GM21717 (cell line): ENCODE results near the gene EPHB1.

Experiments
- ATAC-seq: cut with Tn5 transposase; IDR thresholded peaks from one replicate; pipeline ENCODE4 v1.9.1; 2021; ENCODE audit warnings: mild to moderate bottlenecking, moderate library complexity; ENCODE audit not compliant: unreplicated experiment

Gene EPHB1

DNA sequence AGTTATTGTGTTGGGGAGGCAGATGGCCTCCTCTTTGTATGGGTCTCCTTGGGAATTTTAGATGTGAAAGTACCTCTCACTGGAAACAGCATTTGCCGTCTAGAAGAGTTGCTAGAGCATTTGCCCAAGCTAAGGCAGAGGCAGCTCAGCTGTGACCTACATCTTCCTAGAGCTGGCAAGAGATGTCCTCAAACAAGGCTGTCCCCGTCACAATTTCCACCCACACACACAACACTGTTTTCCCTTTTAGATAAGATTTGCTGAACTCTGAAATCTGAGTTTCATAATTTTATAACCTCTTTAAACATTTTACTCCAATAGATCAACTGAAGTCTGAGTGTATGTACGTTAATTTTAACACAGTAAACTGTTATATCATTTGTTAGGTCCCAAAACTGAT lies 352.6 kb downstream of the EPHB1 start:
- ATAC-seq, result no peak

DNA sequence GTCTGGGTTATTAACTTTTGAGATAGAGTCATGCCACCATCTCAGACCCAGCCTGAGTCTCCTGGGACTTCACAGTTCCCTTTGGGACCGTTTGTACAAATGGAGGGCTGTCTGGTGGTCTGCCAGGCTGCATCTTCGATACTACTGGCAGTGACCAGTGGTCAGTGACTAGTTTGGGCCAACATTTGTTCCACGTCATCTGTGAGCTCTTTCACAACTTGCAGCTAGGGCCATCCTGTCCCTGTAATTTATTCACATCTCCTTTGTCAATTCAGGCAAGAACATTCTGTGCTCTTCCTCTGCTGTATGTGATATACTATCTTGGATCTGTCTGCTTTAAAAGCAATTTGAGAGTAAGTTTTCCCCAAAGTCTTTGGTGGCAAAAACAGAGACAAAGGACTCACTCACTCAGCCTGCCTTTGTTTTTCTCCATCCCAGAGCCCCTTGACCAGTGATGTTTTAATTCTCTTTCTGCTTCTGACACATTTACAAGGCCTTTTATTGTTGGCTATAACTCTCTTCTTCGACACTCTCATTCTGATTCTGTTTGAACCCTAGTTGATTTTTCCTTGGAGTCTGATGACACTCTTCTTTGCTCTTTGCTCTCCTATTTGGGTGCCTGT lies 353.4 kb downstream of the EPHB1 start:
- ATAC-seq, result no peak

DNA sequence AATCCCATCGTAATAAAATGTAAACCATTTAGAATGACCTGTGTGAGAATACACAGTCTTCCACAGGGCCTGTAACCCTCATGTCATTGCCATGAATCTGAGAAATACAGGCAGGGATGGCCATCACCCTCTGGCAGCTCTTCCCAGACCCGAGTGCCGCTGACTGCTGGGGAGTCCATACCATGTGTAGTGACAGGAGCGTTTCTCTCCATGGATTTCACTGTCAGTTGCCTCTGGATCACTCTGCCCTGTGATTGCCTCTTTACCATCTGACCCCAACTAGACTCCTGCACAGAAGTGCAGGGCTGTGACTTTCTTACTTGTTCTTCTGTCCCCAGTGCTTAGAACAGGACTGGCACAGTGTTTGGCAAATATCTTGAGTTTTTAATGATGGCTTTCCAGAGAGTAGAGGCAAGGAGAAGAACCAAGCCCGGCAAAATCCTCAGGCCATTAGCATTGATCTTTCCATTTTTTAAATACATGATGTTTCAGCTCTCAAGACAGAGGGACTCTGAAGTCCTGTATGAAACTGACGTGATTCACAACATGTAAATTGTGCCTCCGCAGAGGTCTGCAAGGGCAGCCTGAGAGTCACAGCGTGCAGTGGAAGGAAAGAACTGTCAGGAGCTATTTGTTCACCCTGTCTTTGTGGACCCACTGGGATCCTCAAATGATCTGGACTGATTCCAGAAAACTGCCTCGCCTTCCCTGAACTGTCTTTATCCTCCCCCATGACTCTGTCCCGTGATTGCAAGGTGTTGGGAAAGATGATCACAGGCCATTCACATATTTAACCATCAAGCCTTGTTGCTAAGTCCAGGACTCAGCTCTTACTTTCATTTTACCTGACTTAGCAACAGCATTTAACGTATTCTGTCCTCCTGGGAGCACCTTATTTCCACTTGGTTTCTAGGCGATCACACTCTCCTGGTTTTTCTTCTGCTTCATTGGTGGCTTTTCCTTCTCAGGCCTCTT lies 354.9 kb downstream of the EPHB1 start:
- ATAC-seq, result no peak

DNA sequence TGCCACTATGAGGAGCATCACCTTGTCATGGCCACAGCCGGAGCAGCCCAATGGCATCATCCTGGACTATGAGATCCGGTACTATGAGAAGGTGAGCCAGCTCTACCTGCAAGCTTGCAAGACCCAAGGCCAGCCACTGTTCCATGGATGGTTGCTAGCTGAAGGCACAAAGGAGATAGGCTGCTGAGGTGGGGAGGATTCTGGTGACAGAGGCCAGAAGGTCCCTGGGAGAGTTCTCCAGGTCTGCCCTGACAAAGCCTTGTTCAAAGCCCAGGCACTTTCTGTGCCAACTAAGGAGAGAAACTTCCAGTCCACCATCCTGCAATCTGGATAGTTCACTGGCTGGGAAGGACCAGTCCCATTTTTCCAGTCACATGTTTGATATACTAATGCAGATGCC lies 359.1 kb downstream of the EPHB1 start:
- ATAC-seq, result no peak

DNA sequence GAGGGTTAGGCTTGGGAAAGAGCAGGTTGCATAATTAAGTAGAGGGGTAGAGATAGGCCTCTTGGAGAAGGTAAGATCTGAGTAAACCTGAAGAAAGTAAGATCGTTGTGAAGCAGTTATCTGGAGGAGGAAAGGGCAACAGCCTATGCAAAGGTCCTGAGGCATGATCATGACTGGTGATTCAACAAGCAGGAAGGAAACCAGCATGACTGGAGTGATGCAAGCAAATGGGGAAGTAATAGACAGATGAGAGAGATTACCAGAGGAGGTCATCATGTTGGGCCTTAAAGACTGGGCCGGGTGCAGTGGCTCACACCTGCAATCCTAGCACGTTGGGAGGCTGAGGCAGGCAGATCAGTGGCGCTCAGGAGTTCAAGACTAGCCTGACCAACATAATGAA lies 360.2 kb downstream of the EPHB1 start:
- ATAC-seq, result no peak

DNA sequence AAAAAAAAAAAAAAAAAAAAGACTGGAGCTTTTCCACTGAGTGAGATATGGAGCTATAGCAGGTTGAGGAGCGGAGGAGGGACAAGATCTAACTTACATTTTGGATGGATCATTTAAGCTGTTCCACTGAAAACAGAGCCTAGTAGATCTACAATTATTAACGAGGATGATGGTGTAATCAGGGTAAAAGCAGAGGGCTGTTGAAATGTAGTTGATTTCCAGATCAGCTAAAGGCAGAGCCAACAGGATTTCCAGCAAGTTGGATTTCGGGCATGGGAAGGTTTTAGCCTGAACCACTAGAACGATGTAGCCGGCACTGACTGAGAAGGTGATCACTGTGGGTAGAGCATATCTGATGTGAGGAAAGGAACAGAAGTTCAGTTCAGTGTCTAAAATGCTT lies 360.7 kb downstream of the EPHB1 start:
- no peak for ATAC-seq

DNA sequence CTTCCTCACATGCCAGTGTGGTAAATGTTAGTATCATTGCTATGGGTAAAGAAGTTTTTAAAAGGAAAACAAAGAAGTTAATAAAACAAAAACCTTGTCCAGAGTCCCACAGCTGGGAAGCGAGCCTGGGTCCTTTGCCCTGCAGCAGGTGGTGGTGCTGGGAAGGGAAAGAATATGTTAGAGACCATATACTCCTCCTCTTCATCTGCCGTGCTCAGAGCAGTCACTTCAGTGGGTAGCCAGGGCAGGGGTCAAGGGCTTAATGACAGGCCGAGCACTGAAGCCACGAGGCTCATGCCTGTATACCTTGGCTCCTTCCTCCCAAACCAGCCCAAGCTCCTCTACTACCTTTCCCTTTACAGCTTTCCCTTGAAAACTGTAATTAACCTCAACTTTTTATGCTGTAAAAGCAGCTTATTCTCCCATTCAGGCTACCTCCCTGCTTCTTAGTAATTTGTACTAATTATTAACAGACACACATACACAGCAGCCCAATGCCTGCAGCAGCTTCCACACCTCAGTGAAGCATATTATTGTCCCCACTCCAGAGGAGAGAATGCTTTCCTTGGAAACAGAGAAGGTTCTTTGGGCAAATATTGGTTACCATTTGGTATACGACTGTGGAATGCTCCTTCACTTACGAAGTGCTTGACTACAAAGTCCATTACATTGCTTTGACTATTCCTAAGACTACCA lies 362.1 kb downstream of the EPHB1 start:
- no peak for ATAC-seq

DNA sequence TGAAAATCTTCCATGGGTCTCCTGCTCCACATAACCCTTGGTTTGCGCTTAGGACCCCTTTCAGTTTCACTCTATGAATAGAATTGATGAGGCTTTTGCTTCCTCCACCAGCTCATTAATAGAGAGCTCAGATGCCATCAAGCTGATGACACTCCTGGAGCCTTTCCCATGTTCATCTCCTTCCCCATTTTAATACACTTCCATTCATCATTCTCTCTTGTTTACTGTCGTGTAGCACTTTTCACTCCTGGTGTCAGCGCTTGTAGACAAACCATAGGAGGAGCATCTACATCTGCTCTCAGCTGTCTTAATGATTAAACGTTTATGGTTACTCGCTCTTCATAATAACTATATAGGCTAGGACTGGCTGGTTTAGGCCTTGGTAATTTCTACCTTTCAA lies 363.5 kb downstream of the EPHB1 start:
- no peak for ATAC-seq

DNA sequence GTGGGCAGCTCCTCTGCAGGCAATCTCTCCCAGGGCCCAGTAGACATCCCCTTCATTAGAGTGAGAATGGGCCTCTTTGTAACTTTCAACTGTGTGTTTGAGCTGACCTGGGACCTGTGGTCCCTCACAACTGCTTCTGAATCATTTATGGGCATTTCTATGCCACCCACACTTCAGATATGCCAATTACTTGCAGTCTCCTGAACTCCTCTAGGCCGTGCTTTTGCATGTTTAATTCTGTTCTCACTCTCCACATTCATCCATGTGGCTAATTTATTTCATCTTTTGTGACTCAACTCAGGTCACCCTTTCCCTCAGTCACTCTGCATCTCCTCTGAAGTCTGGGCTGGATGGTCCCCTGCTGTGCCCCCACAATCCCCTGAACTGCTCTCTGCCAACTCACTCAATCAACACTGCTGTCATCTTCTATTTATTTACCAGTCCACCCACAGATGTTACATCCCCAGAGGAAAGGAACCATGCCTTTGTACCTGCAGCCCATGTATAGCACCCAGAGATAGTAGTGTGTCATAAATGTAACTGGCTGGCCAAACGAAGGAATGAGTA lies 364.7 kb downstream of the EPHB1 start:
- ATAC-seq, result no peak

DNA sequence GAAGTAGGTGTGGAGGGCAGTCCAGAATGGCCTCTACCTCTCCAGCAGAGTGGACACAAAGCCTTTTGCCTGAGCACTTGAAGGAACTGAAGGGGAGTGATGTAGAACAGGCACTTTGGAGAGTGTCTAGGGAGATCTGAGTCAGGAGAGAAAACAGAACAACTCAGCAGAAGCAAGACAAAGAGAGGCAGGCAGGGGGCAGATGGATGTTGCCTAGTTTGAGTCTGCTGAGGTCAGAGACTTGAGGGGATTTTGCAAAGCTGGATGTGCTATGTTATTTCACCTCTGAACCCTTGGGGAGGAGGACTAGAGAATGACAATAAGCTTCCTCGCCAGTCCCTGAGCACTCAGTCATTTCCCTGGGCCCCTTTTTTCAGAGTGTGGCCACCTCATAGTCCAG lies 366.4 kb downstream of the EPHB1 start:
- no peak for ATAC-seq

DNA sequence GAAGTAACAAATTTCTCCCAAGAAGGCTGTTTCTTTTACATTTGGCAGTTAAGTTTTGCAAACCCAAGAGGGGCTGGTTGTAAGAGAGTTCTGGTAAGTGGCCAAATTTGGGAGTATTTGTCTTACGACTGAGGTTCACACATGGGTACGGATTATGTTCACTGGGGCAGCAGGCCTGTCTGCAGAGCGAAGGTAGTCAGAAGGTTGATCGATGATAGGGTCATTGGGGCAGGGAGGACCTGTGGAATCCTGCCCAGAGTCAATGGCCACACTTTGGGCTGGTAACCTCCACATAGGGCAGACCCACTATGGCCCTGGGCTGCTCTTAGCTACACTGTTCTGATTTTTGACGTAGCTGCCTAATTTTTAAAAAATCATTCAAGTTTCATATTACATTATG lies 368.6 kb downstream of the EPHB1 start:
- no peak for ATAC-seq

DNA sequence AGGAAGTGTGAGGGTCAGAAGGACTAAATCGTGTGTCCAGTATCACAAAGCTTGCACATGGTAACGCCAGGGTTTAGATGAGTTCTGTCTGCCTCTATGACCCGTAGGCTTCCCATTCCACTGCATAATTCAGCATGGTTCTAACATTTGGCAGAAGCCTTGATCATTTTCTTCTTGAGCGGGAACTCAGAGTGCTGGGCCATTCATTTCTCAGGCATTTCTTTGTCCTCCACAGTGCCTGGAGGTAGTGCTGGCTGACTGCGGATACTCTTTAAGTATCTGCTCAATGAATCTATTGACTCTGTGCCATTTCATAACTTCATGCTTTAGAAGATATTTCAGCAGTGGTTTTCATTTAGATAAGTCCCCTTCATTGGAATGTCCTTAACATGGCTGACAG lies 370.2 kb downstream of the EPHB1 start:
- no peak for ATAC-seq

DNA sequence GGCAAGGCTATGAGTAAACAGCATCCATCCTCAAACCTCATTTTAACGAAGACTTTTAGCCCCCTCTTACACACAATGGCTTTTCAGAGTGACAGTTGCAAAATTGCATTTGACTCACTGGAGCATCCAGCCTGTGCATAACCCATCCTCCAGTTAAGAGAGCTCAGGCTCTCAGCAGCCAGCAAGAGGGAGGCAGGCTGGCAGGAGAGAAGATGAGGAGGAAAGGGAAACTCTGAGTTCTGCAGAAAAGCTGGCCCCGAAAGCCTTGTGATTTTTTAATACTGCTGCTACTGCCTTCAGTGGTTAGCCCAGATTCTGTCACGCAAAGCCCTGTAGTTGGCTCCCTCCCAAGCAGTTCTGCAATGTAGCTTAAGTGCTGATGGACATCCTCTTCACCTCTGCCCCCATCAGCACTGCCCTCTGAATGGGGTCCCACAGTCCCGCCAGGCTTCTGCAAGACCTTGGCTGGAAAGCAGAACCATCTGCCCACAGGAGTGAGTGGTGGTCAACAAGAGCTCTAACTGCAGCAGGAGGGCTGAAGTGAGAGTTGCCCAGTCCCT lies 371.3 kb downstream of the EPHB1 start:
- no peak for ATAC-seq

DNA sequence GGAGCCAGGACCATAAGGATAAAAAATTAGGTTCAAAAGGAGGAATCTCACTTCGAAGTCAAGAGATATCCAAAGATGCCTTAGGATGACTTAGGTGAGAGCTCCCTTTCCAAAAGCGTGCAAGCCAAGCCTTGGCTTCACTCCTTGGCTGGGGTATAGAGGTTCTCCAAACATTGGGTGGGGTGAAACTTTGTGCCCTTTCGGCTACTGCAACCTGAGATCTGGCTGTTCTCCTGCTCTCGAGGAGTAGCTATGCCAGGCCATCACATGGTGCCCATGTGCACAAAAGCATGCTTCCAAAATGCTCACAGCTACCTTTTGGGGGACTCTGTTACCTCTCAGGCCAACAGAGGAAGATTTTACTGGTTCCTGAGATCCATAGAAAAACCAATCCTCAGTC lies 373.8 kb downstream of the EPHB1 start:
- ATAC-seq, result no peak

DNA sequence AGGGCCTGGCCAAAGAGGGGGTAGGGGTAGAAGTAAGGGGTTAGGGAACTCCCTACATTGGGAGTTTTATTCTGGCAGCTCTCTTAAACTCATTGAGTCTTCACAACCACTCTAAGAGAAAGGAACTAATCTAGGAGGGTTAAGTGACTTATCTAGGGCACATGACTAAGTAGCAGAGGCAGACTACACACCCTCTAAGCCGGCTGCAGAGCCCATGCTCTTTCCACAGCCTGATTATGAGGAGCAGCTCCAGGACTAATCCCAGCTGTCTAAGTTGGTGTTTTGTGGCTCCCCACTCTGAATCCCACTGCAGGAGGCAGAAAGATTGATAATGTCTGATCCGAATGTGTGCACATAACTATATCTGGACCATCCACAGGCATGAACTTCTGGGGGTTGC lies 374.6 kb downstream of the EPHB1 start:
- no peak for ATAC-seq

DNA sequence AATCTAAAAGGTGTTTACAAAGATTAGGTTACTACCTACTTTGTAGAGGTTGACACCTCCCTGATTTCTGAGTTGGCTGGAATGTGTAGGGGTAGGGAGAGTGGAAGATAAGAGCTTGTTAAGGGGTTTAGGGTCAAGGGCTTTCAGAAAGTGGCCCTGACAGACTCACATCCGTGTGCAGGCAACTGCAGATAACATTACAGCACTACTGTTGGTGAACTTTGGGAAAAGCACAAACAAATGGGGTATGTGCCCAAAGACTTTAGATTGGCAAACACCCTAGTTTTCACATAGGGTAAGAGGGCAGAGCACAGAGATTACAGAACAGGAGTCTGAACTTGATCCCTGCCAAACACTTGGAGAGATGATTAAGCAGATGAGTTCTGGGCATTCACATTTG lies 375.7 kb downstream of the EPHB1 start:
- ATAC-seq, result no peak

DNA sequence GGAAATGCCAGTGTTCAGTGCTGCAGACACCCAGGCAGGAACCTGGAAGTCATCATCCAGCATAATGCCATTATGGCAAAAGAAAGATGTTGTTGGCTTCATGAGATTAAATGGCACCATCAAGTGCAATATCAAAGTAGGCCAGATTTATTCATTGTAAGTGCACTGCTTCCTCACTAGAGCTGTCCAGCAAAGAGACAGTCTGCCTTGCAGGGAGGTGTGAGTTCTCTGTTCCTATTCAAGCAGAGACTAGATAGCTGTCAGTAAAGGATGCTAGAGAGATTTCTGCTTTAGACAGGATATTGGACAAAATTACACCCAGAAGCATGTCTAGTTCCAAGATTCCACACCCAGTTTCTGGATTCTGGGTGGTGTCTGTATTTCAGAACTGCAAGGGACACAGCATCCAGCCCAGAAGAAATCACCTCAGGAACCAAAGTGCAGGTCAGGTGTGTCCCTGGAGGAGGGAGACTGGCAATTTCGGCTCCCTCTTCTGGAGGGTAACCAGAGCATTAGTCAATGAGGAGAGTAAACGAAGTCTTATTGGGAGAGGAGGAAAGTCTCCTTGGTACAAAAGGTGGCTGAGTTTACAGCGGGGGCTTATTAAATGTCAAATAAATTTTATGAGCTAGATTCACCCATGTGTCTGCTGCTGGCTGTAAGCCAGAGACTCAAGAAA lies 377.3 kb downstream of the EPHB1 start:
- ATAC-seq, result no peak

DNA sequence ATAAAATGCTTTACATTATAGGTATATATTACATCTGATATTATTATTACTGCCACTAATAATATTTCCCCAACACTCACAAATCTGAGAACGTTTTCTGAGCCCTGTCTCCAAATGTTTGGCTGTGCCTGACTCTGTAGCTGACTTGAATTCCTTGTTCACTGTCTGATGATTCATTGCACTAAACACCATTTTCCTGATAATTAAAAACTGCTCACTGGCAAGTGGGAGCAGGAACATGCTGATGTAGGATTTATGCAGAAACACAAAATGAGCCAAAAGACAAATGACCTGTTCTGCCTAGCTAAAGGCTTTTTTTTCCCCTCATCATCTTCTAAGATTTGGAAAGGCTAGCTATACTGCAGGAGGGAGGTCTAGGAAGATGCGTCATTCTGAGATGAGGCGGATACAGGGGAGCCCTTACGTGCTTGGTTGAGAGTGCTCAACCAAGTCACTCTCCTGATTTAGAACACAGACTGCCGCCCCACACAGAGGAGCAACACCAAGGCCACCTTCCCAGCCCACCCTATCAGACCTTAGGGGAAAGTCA lies 380.7 kb downstream of the EPHB1 start:
- ATAC-seq, result no peak

DNA sequence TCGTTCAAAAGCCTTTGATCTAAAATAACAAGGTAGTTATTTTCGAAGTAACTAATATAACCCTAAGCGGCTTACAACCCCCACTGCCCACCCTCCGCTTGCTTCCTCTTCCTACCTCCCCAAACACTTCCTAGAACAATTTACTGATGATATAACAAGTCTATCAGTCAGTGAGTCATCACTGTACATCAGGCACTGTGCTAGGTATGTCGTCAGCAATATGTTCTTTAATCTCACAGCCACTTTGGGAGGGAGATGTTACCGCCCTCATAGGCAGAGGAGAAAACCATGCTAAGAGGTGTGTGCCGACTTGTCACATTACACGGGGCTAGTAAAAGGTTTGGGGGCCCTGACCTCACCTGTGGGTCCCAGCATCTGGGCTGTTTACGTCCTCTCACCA lies 381.8 kb downstream of the EPHB1 start:
- no peak for ATAC-seq

DNA sequence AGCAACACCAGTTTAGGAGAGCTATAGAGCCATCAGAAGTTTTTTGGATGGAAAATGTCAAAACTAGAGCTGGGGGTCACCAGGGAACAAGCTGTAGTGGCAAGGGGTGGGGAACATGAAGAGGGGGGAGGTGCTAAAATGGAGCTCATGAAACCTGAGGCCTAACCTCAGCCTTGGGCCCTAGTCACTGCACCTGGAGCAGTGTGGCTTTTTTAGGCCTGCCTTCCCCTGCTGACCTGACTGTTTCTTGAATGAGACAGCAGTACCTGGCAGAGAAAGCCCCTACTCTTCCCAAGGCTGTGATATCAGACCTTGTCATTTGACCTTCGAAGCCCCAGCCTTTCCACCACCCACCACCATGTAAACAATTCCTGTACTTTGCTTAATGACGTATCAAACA lies 383.5 kb downstream of the EPHB1 start:
- no peak for ATAC-seq
